Keratinocyte (primary cell): ENCODE data around the gene AP1AR. TPM values are rescaled to one million over a fixed set of nuclear protein-coding genes. Genes with fewer than 3 reads are reported as not detected.

ENCODE experiments used
- DNase-seq: peaks from one replicate; pipeline ENCODE4 v3.0.0-alpha.2; 2011; ENCODE audit warnings: low read depth, missing footprints, low spot score
- FAIRE-seq: peaks from 2 replicates; lab custom pipeline; 2011; peaks lifted over from hg19 to GRCh38; lab: Jason Lieb, UNC
- H2AFZ ChIP-seq: 2 replicates; pipeline ENCODE4 v1.6.0; 2012; ENCODE audit warnings: low read length, control low read depth, inconsistent platforms; ENCODE audit not compliant: control insufficient read depth
- H3K27ac ChIP-seq: 2 replicates; pipeline ENCODE4 v1.5.1; 2011; ENCODE audit warnings: low read length; ENCODE audit not compliant: control insufficient read depth, insufficient read depth
- H3K27me3 ChIP-seq: 3 replicates; pipeline ENCODE4 v1.6.0; 2011; ENCODE audit warnings: low read length; ENCODE audit not compliant: control insufficient read depth, insufficient read depth; ENCODE audit errors: extremely low read depth
- H3K36me3 ChIP-seq, 2 experiments: 2 replicates in 1 of 2; 3 replicates in 1 of 2; pipeline ENCODE4 v1.5.1; 2011; ENCODE audit warnings: low read length in 2 of 2, mild to moderate bottlenecking in 1 of 2; ENCODE audit not compliant: control insufficient read depth in 2 of 2, insufficient read depth in 2 of 2; ENCODE audit errors: extremely low read depth in 1 of 2
- H3K4me1 ChIP-seq: 3 replicates; pipeline ENCODE4 v1.5.1; 2011; ENCODE audit warnings: low read length; ENCODE audit not compliant: control insufficient read depth, insufficient read depth; ENCODE audit errors: extremely low read depth
- H3K4me2 ChIP-seq: 3 replicates; pipeline ENCODE4 v1.6.0; 2011; ENCODE audit warnings: low read depth, low read length; ENCODE audit not compliant: control insufficient read depth, insufficient read depth; ENCODE audit errors: extremely low read depth
- H3K4me3 ChIP-seq, 3 experiments: fragments of 200-600 bp in 1 of 3; sonication (generic) in 1 of 3; 2 replicates in 2 of 3; 3 replicates in 1 of 3; pipeline ENCODE4 v1.5.1; 2011 to 2016; ENCODE audit warnings: low read length in 3 of 3, mild to moderate bottlenecking in 3 of 3, control low read depth in 2 of 3, inconsistent platforms in 1 of 3, low read depth in 1 of 3, mixed read lengths in 1 of 3, mixed run types in 1 of 3, moderate library complexity in 1 of 3; ENCODE audit not compliant: control insufficient read depth in 2 of 3, insufficient read depth in 2 of 3; ENCODE audit errors: extremely low read depth in 1 of 3
- H3K79me2 ChIP-seq: 2 replicates; pipeline ENCODE4 v1.6.0; 2012; ENCODE audit warnings: low read length; ENCODE audit not compliant: control insufficient read depth, insufficient read depth
- H3K9ac ChIP-seq: 3 replicates; pipeline ENCODE4 v1.6.0; 2011; ENCODE audit warnings: low read length; ENCODE audit not compliant: control insufficient read depth, insufficient read depth; ENCODE audit errors: extremely low read depth
- H3K9me1 ChIP-seq: 3 replicates; pipeline ENCODE4 v1.6.0; 2011; ENCODE audit warnings: low read length; ENCODE audit not compliant: control insufficient read depth, insufficient read depth; ENCODE audit errors: extremely low read depth
- H3K9me3 ChIP-seq: 2 replicates; pipeline ENCODE4 v1.5.1; 2012; ENCODE audit warnings: low read depth, low read length; ENCODE audit not compliant: control insufficient read depth
- H4K20me1 ChIP-seq: 3 replicates; pipeline ENCODE4 v1.6.0; 2011; ENCODE audit warnings: low read length; ENCODE audit not compliant: control insufficient read depth, insufficient read depth; ENCODE audit errors: extremely low read depth
- CTCF ChIP-seq, 3 experiments: IDR thresholded peaks in 1 of 3; conservative IDR thresholded peaks in 1 of 3; optimal IDR thresholded peaks in 1 of 3; 2 replicates in 2 of 3; 3 replicates in 1 of 3; pipeline versions ENCODE3 to v1.5.1; 2011; ENCODE audit warnings: low read length in 3 of 3, mild to moderate bottlenecking in 3 of 3, moderate library complexity in 2 of 3, control low read depth in 1 of 3, inconsistent platforms in 1 of 3; ENCODE audit not compliant: insufficient read depth in 2 of 3; ENCODE audit errors: extremely low read depth in 1 of 3
- EZH2 ChIP-seq: IDR thresholded peaks from one replicate; pipeline ENCODE4 v1.6.1; 2012; ENCODE audit warnings: inconsistent platforms, mild to moderate bottlenecking, low read length, moderate library complexity
- dilution Hi-C: fragments of 300-500 bp; cut with MboI; formaldehyde crosslinking; loops from one replicate; pipeline ENCODE4 v1.7.0; 2020; ENCODE audit warnings: low sequenced_read_pairs; ENCODE audit not compliant: extremely low pct_ligation_motif_present
- polyA plus RNA-seq, 5 experiments: library from polyadenylated mRNA; depleted of rRNA in 3 of 5; stranded (reverse) in 3 of 5; stranded (forward) in 1 of 5; unstranded in 1 of 5; fragments of >200 nt; gene quantifications; 1 replicate in 1 of 5; 2 replicates in 3 of 5; 3 replicates in 1 of 5; pipeline versions ENCODE4 v1.2.1 to v1.2.3, GENCODE V29; 2011 to 2012; ENCODE audit warnings: missing spikeins in 2 of 5, low read depth in 1 of 5, low replicate concordance in 1 of 5

The AP1AR gene
- polyA plus RNA-seq, 1 donor (not counting 4 experiments of a cell fraction or from before 2014, with no cell fraction given) = 17.5 TPM

GRCh38 chr4:112183252-112183651, 48.3 kb upstream of the AP1AR start:
- dilution Hi-C loops = no loop called here
- Histone ChIP-seq H3K4me1 (peaks cover 4% of the 10 kb centered on the region), H3K27ac (no peak overlapping the region), H3K4me3 (no peak overlapping the region), H3K79me2 (no peaks in the 10 kb centered on the region), H2AFZ (no peak overlapping the region), H3K36me3 (no peaks in the 10 kb centered on the region), H3K9me1 (no peaks in the 10 kb centered on the region), H3K4me2 (no peak overlapping the region), H3K9me3 (no peaks in the 10 kb centered on the region), H3K27me3 (no peaks in the 10 kb centered on the region), H4K20me1 (no peaks in the 10 kb centered on the region), H3K9ac (no peak overlapping the region)
- no peak for TF ChIP-seq CTCF (optimal IDR thresholded peaks at IDR 0.05 in 1 of 3, IDR thresholded peaks at IDR 0.05 in 1 of 3, conservative IDR thresholded peaks at IDR 0.05 in 1 of 3; ENCODE audit: extremely low read depth in 1 of 3, insufficient read depth in 2 of 3, low read length in 3 of 3)
- no peak for TF ChIP-seq EZH2
- DNase-seq = no peak
- FAIRE-seq = no peak

DNA sequence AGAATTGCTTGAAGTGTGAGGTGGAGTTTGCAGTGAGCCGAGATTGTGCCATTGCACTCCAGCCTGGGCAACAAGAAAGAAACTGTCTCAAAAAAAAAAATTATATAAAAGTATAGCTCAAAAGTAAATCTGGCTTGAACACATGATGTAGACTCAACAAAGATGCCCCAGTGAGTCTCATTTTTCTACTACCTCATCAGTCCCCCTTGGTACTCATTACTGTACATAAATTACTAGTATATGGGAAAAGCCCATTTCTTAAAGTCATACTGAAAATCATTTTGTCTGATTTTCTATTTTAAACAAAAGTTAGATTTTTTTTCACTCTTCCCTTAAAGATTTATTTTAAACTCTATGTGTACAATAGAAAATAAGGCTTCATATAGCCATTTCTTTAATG, 47.1 kb upstream of the AP1AR start:
- no peak for TF ChIP-seq EZH2
- TF ChIP-seq CTCF (optimal IDR thresholded peaks at IDR 0.05 in 1 of 3, IDR thresholded peaks at IDR 0.05 in 1 of 3, conservative IDR thresholded peaks at IDR 0.05 in 1 of 3; ENCODE audit: extremely low read depth in 1 of 3, insufficient read depth in 2 of 3, low read length in 3 of 3) = no peak
- no peaks in the 10 kb centered on the region for H3K36me3 ChIP-seq
- dilution Hi-C loops = no loop called here

More for the DNA sequence above, 47.1 kb upstream of the AP1AR start:
- no peaks in the 10 kb centered on the region for H4K20me1 ChIP-seq
- H3K9me1 ChIP-seq = no peaks in the 10 kb centered on the region
- H3K9me3 ChIP-seq = no peaks in the 10 kb centered on the region
- no peak overlapping the region for H3K27ac ChIP-seq
- no peaks in the 10 kb centered on the region for H3K27me3 ChIP-seq
- no peak overlapping the region for H3K4me3 ChIP-seq
- DNase-seq (no peak), FAIRE-seq (no peak)
- no peak overlapping the region for H3K9ac ChIP-seq
- no peak overlapping the region for H2AFZ ChIP-seq
- peaks cover 4% of the 10 kb centered on the region for H3K4me1 ChIP-seq
- no peak overlapping the region for H3K4me2 ChIP-seq
- no peaks in the 10 kb centered on the region for H3K79me2 ChIP-seq
